Natural killer cell (primary cell): ENCODE measurements around the gene PKIB. TPM values are rescaled to one million over a fixed set of nuclear protein-coding genes. Genes with fewer than 3 reads are reported as not detected.

Source experiments
- ATAC-seq, 3 donors: fragments of 150-1000 bp in 2 of 3; fragments of 200-7000 bp in 1 of 3; cut with Tn5 transposase; 1 replicate in 1 of 3; 2 replicates in 2 of 3; pipeline ENCODE4 v1.10.0; 2021; ENCODE audit warnings: mild to moderate bottlenecking in 2 of 3, moderate library complexity in 2 of 3
- DNase-seq, 2 donors: peaks; one replicate each; pipeline versions ENCODE4 v3.0.0 to v3.0.0-alpha.2; 2013 to 2021; ENCODE audit warnings: mixed read lengths in 1 of 2
- H3K27ac ChIP-seq: one replicate; pipeline ENCODE4 v1.5.1; 2013; ENCODE audit warnings: mild to moderate bottlenecking, low read length
- H3K27me3 ChIP-seq: one replicate; pipeline ENCODE4 v1.6.1; 2013; ENCODE audit warnings: low read length; ENCODE audit not compliant: control insufficient read depth, insufficient read depth
- H3K36me3 ChIP-seq: one replicate; pipeline ENCODE4 v1.6.1; 2013; ENCODE audit warnings: low read length; ENCODE audit not compliant: control insufficient read depth, insufficient read depth
- H3K4me1 ChIP-seq: one replicate; pipeline ENCODE4 v1.6.1; 2013; ENCODE audit warnings: low read length; ENCODE audit not compliant: control insufficient read depth, insufficient read depth
- H3K4me3 ChIP-seq: one replicate; pipeline ENCODE4 v1.5.1; 2013; ENCODE audit warnings: low read length
- H3K9me3 ChIP-seq: one replicate; pipeline ENCODE4 v1.6.1; 2013; ENCODE audit warnings: low read length; ENCODE audit not compliant: control insufficient read depth, insufficient read depth
- H3K27ac Mint-ChIP-seq, 2 donors: one replicate each; pipeline ENCODE4 v1.8.0; 2022; ENCODE audit warnings: mild to moderate bottlenecking in 2 of 2, mixed read lengths in 2 of 2, moderate library complexity in 1 of 2
- H3K27me3 Mint-ChIP-seq, 2 donors: one replicate each; pipeline ENCODE4 v1.8.0; 2022; ENCODE audit warnings: low read depth in 2 of 2, mixed read lengths in 2 of 2
- H3K36me3 Mint-ChIP-seq: one replicate; pipeline ENCODE4 v1.8.0; 2022; ENCODE audit warnings: mixed read lengths
- H3K4me1 Mint-ChIP-seq, 2 donors: one replicate each; pipeline ENCODE4 v1.8.0; 2022; ENCODE audit warnings: mixed read lengths in 2 of 2
- H3K4me3 Mint-ChIP-seq: one replicate; pipeline ENCODE4 v1.8.0; 2022; ENCODE audit warnings: mild to moderate bottlenecking, moderate library complexity, mixed read lengths
- H3K9me3 Mint-ChIP-seq, 2 donors: one replicate each; pipeline ENCODE4 v1.8.0; 2022; ENCODE audit warnings: mixed read lengths in 2 of 2
- WGBS: methylation state at CpG from one replicate; pipeline ENCODE4 v1.1.7; 2013; ENCODE audit warnings: missing lambda C conversion rate; ENCODE audit not compliant: insufficient coverage; 5-methylcytosine and 5-hydroxymethylcytosine counted together
- intact Hi-C: fragments of 100-400 bp; cut with micrococcal nuclease; formaldehyde crosslinking; loops from one replicate; pipeline ENCODE4 v1.14.2; 2022
- total RNA-seq, 4 donors: library from RNA; stranded (reverse); fragments of 120-200 nt in 1 of 4; gene quantifications; one replicate each; pipeline versions ENCODE4 v1.2.3 to v1.2.4, GENCODE V29; 2013 to 2022
- TF ChIP-seq, protein P1 (sequence below): fragments of 200-600 bp; IDR thresholded peaks from one replicate; pipeline ENCODE4 v1.8.0; 2022; ENCODE audit warnings: antibody characterized with exemption

PKIB gene, protein sequence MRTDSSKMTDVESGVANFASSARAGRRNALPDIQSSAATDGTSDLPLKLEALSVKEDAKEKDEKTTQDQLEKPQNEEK
- total RNA-seq, result under 1 TPM in 1 of 3 donors, not detected in 2; 0.95 TPM
- 3.1 TPM for total RNA-seq (2013)

GRCh38 chr6:122609881-122610689 is at the start of gene PKIB:
Gene PKIB (plus strand): TSS chr6:122610405. CDS start chr6:122717795, 107,390 bp downstream.
- peaks cover 12 to 18% of the 10 kb centered on the region in 2 donors for H3K4me1 Mint-ChIP-seq
- Histone ChIP-seq H3K27ac (no peak within 1 kb of the TSS), H3K36me3 (no peaks in the 10 kb centered on the region), H3K4me1 (peaks cover 10% of the 10 kb centered on the region), H3K9me3 (no peaks in the 10 kb centered on the region), H3K27me3 (peaks cover 17% of the 10 kb centered on the region), H3K4me3 (peak within 1 kb of the TSS; percentile 20)
- H3K4me3 Mint-ChIP-seq, result peak within 1 kb of the TSS; percentile 90
- H3K27me3 Mint-ChIP-seq, result peaks cover 2 to 16% of the 10 kb centered on the region in 2 donors
- DNase-seq (peak in 1 of 2 donors; percentile 55), ATAC-seq (peak; percentile 70 to 88 (median 76))
- TF ChIP-seq, protein P1, sequence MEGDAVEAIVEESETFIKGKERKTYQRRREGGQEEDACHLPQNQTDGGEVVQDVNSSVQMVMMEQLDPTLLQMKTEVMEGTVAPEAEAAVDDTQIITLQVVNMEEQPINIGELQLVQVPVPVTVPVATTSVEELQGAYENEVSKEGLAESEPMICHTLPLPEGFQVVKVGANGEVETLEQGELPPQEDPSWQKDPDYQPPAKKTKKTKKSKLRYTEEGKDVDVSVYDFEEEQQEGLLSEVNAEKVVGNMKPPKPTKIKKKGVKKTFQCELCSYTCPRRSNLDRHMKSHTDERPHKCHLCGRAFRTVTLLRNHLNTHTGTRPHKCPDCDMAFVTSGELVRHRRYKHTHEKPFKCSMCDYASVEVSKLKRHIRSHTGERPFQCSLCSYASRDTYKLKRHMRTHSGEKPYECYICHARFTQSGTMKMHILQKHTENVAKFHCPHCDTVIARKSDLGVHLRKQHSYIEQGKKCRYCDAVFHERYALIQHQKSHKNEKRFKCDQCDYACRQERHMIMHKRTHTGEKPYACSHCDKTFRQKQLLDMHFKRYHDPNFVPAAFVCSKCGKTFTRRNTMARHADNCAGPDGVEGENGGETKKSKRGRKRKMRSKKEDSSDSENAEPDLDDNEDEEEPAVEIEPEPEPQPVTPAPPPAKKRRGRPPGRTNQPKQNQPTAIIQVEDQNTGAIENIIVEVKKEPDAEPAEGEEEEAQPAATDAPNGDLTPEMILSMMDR, result no peak
- H3K36me3 Mint-ChIP-seq, result no peaks in the 10 kb centered on the region
- peaks cover 2 to 3% of the 10 kb centered on the region in 2 donors for H3K9me3 Mint-ChIP-seq
- intact Hi-C loops, result no loop called here
- peak within 1 kb of the TSS in 1 of 2 donors; percentile 39 for H3K27ac Mint-ChIP-seq
- 1% methylated on average over 66 of the region's 66 CpGs for WGBS

DNA sequence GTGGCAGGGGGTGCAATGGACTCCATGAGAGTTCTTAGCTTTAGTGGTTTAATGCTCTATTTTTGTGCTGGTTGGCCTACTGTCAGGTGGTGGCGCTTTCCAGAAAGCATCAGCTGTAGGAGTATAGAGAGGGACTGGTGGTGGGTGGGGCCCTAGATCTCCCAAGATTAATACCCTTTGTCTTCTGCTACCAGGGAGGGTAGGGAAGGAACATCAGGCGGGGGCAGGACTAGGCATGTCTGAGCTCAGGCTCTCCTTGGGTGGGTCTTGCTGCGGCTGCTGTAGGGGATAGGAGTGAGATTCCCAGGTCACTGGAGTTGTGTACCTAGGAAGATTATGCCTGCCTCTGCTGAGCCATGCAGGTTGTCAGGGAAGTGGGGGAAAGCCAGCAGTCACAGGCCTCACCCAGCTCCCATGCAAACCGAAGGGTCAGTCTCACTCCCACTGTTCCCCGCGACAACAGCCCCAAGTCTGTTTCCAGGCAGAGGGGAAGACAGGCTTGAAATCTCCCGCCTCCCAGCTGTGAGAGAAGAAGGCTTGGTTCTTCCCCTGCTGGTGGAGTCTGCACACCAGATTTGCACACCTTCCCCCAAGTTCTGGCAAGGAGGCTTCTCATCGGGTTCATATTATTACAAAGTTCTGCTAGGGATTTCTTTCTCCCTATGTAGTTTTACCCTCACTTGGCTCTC is 46.7 kb upstream of the PKIB start:
- Histone ChIP-seq H3K27me3 (no peaks in the 10 kb centered on the region), H3K36me3 (no peaks in the 10 kb centered on the region), H3K4me1 (no peaks in the 10 kb centered on the region), H3K4me3 (no peak overlapping the region), H3K9me3 (no peaks in the 10 kb centered on the region), H3K27ac (no peak overlapping the region)
- intact Hi-C loops, result no loop called here
- ATAC-seq (no peak), DNase-seq (no peak)
- WGBS, result 95% methylated on average over 8 of the region's 8 CpGs
- TF ChIP-seq, protein P1, result no peak
- Mint-ChIP-seq H3K4me1 (no peaks in the 10 kb centered on the region), H3K4me3 (no peak overlapping the region), H3K9me3 (peaks cover 10 to 17% of the 10 kb centered on the region in 2 donors), H3K27ac (no peak overlapping the region), H3K36me3 (peaks cover 12% of the 10 kb centered on the region), H3K27me3 (no peaks in the 10 kb centered on the region)

DNA sequence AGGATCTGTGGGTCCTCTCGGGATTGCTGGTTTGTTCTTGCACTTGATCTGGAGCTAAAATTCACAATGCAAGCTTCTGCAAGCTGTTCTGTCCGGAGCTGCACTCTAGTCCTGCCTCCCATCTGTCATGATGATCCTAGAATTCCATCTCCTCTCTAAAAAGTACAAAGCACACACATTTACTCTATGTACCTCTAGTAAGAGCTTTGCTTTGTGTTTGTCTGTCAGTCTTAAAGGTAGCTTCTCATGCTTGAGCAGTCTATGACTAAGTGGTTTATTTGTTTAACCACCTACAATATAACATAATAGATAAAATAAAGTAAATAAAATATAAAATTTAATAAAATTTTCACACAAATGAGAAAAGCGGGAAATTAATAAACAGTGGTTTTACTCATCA is 46.0 kb upstream of the PKIB start:
- Mint-ChIP-seq H3K9me3 (peaks cover 7 to 14% of the 10 kb centered on the region in 2 donors), H3K27me3 (no peaks in the 10 kb centered on the region), H3K4me3 (no peak overlapping the region), H3K4me1 (no peaks in the 10 kb centered on the region), H3K36me3 (peaks cover 12% of the 10 kb centered on the region), H3K27ac (no peak overlapping the region)
- Histone ChIP-seq H3K9me3 (no peaks in the 10 kb centered on the region), H3K36me3 (no peaks in the 10 kb centered on the region), H3K4me3 (no peak overlapping the region), H3K4me1 (no peaks in the 10 kb centered on the region), H3K27ac (no peak overlapping the region), H3K27me3 (no peaks in the 10 kb centered on the region)
- TF ChIP-seq, protein P1, result no peak
- ATAC-seq (no peak), DNase-seq (no peak)
- 84% methylated on average over 2 of the region's 3 CpGs for WGBS
- intact Hi-C loops, result no loop called here
